ENCODE data around the gene ZBTB49. TPM values are rescaled to one million over a fixed set of nuclear protein-coding genes. Genes with fewer than 3 reads are reported as not detected.

ZBTB49 gene
- total RNA-seq, 1 experiment from 2014 or later: 4.2 TPM

DNA sequence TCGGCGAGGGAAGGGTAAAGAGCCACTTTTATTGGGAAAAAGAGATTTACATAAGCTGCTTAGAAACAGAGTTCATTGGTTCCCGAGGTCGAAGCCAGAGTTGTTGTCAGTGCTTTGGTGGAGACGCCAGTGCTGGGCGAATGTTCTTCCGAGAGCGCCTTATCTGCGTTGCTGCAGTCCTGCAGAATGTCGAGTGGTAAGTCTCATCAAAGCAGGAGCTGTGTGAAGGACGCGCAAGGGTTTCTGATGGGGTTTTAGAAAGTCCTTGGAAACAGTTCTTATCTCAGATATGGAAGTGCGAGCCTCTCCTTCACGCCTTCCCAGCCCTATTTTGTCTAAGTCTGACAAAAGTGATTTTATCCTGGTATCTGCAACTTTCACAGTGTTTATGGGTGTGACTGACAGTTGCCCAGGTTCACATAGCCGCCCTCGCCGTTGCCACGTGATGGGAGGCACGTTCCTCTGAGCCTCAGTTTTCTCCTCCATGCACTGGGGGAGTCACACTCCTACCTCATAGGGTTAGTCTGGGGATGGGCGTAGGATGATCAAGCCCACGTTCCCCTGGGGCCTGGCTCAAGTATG, 49.5 kb downstream of the ZBTB49 start:
- ATAC-seq: no peak
- DNase-seq (ENCODE audit: low read depth, low spot score): no peak
- Histone ChIP-seq H3K27ac (ENCODE audit: low read length) (no peak overlapping the region), H3K36me3 (ENCODE audit: control insufficient read depth, insufficient read depth, low read length) (no peaks in the 10 kb centered on the region), H3K9me3 (ENCODE audit: control insufficient read depth, insufficient read depth, low read depth, low read length) (no peaks in the 10 kb centered on the region), H3K27me3 (ENCODE audit: control insufficient read depth, insufficient read depth, low read length) (no peaks in the 10 kb centered on the region), H3K4me1 (ENCODE audit: control insufficient read depth, insufficient read depth, low read length) (no peaks in the 10 kb centered on the region), H3K4me3 (ENCODE audit: low read depth in 2 of 2, low read length in 2 of 2) (no peak overlapping the region)
- TF ChIP-seq, protein P1, sequence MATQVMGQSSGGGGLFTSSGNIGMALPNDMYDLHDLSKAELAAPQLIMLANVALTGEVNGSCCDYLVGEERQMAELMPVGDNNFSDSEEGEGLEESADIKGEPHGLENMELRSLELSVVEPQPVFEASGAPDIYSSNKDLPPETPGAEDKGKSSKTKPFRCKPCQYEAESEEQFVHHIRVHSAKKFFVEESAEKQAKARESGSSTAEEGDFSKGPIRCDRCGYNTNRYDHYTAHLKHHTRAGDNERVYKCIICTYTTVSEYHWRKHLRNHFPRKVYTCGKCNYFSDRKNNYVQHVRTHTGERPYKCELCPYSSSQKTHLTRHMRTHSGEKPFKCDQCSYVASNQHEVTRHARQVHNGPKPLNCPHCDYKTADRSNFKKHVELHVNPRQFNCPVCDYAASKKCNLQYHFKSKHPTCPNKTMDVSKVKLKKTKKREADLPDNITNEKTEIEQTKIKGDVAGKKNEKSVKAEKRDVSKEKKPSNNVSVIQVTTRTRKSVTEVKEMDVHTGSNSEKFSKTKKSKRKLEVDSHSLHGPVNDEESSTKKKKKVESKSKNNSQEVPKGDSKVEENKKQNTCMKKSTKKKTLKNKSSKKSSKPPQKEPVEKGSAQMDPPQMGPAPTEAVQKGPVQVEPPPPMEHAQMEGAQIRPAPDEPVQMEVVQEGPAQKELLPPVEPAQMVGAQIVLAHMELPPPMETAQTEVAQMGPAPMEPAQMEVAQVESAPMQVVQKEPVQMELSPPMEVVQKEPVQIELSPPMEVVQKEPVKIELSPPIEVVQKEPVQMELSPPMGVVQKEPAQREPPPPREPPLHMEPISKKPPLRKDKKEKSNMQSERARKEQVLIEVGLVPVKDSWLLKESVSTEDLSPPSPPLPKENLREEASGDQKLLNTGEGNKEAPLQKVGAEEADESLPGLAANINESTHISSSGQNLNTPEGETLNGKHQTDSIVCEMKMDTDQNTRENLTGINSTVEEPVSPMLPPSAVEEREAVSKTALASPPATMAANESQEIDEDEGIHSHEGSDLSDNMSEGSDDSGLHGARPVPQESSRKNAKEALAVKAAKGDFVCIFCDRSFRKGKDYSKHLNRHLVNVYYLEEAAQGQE (IDR thresholded peaks at IDR 0.05; ENCODE audit: insufficient read depth in 1 of 2, low read depth in 2 of 2, low read length in 1 of 2): no peak
- TF ChIP-seq, protein P2, sequence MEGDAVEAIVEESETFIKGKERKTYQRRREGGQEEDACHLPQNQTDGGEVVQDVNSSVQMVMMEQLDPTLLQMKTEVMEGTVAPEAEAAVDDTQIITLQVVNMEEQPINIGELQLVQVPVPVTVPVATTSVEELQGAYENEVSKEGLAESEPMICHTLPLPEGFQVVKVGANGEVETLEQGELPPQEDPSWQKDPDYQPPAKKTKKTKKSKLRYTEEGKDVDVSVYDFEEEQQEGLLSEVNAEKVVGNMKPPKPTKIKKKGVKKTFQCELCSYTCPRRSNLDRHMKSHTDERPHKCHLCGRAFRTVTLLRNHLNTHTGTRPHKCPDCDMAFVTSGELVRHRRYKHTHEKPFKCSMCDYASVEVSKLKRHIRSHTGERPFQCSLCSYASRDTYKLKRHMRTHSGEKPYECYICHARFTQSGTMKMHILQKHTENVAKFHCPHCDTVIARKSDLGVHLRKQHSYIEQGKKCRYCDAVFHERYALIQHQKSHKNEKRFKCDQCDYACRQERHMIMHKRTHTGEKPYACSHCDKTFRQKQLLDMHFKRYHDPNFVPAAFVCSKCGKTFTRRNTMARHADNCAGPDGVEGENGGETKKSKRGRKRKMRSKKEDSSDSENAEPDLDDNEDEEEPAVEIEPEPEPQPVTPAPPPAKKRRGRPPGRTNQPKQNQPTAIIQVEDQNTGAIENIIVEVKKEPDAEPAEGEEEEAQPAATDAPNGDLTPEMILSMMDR (IDR thresholded peaks at IDR 0.05): no peak
- no peak for TF ChIP-seq TCF7L2 (IDR thresholded peaks at IDR 0.05; ENCODE audit: low read depth, low read length)
- TF ChIP-seq POLR2AphosphoS5 (IDR thresholded peaks at IDR 0.05; ENCODE audit: low read depth, low read length): no peak
- no peak for TF ChIP-seq SIN3A (IDR thresholded peaks at IDR 0.05; ENCODE audit: borderline replicate concordance, insufficient read depth, low read depth, low read length)
- ChIA-PET POLR2A (no interaction called here), CTCF (no interaction called here)
- in situ Hi-C loops (cut with HindIII; ENCODE audit: low pct_unique_long_range_greater_than_20kb, low sequenced_read_pairs): no loop called here
- intact Hi-C loops (cut with micrococcal nuclease; ENCODE audit: unreplicated experiment): loop anchor here (5.0 kb wide), 1 partner anchor 87 kb away; no protein-coding TSS in a partner anchor
- no TSS peak for BruUV-seq (replicated peaks)

DNA sequence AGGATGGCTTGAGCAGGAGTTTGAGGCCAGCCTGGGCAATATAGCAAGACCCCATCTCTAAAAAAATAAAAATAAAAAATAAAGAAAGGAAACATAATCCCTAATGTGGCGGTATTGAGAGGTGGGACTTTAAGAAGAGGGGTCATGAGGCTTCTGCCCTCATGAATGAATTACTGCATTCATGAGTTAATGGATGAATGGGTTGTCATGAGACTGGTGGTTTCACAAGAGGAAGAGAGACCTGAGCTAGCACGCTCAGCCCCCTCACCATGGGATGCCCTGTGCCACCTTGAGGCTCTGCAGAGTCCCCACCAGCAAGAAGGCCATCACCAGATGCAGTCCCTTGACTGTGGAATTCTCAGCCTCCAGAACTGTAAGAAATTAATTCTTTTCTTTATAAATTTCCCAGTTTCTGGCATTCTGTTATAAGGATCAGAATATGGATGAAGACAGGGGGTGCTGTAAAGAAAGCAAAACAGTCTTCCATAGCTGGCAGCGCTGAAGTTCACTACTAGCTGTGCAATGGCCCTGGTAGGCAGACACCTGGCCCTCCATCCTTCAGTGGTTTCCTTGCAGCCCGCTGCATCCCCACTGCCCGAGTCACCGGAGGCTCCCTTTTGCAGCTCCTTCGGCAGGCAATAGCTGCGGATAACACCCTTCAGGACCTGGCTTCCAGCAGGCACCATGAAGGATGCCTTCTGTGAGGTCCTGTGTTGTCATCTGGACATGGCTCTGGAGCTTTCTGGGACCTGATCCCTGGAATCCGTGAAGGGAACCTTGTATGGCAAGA, 52.0 kb downstream of the ZBTB49 start:
- ChIA-PET CTCF (no interaction called here), POLR2A (no interaction called here)
- Histone ChIP-seq H3K27ac (ENCODE audit: low read length) (no peak overlapping the region), H3K27me3 (ENCODE audit: control insufficient read depth, insufficient read depth, low read length) (no peaks in the 10 kb centered on the region), H3K4me1 (ENCODE audit: control insufficient read depth, insufficient read depth, low read length) (no peaks in the 10 kb centered on the region), H3K9me3 (ENCODE audit: control insufficient read depth, insufficient read depth, low read depth, low read length) (no peaks in the 10 kb centered on the region), H3K36me3 (ENCODE audit: control insufficient read depth, insufficient read depth, low read length) (no peaks in the 10 kb centered on the region), H3K4me3 (ENCODE audit: low read depth in 2 of 2, low read length in 2 of 2) (no peak overlapping the region)
- DNase-seq (ENCODE audit: low read depth, low spot score) (no peak), ATAC-seq (no peak)
- TF ChIP-seq, protein P2 (IDR thresholded peaks at IDR 0.05): no peak
- TF ChIP-seq POLR2AphosphoS5 (IDR thresholded peaks at IDR 0.05; ENCODE audit: low read depth, low read length): no peak
- TF ChIP-seq, protein P1 (IDR thresholded peaks at IDR 0.05; ENCODE audit: insufficient read depth in 1 of 2, low read depth in 2 of 2, low read length in 1 of 2): no peak
- no peak for TF ChIP-seq SIN3A (IDR thresholded peaks at IDR 0.05; ENCODE audit: borderline replicate concordance, insufficient read depth, low read depth, low read length)
- no peak for TF ChIP-seq TCF7L2 (IDR thresholded peaks at IDR 0.05; ENCODE audit: low read depth, low read length)
- intact Hi-C loops (cut with micrococcal nuclease; ENCODE audit: unreplicated experiment): no loop called here
- no TSS peak for BruUV-seq (replicated peaks)
- in situ Hi-C loops (cut with HindIII; ENCODE audit: low pct_unique_long_range_greater_than_20kb, low sequenced_read_pairs): no loop called here
